Measurements from ENCODE around the gene CUBN. TPM values are rescaled to one million over a fixed set of nuclear protein-coding genes. Genes with fewer than 3 reads are reported as not detected.
A peak's percentile ranks its signal among the peaks of the same experiment; 100 is the strongest.

The CUBN gene
- total RNA-seq, 1 experiment from 2014 or later: 0.46 TPM

DNA sequence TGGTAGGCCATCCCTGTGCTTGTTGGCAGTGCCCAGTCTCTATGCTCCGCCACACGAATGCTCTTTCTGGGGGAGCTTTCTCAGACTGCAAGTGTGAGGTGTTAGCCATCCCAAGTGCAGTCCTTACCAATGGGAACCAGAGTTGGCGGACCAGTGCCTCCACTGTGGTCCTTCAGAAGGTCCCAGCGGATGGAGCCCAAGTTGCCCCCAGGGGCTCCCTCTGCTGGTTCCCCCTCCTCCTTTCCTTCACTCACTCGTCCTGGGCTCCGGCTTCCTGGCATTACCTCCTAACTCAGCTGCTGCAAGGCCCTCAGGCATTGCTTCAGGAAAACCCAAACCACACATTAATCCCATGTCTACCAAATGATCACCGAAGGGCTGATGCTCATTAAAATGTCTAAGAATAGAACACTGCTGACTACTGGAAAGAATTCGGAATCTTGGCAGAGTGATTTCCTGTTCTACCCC, 139.8 kb downstream of the CUBN start:
- H3K27me3 Mint-ChIP-seq (ENCODE audit: low read depth): no peaks in the 10 kb centered on the region
- H3K9me3 Mint-ChIP-seq: peaks cover 3% of the 10 kb centered on the region
- peaks cover 28% of the 10 kb centered on the region for H3K4me1 Mint-ChIP-seq
- H3K4me3 Mint-ChIP-seq: no peak overlapping the region
- peak; percentile 54 for DNase-seq (ENCODE audit: low spot score)
- TF ChIP-seq FOXP1 (CRISPR knock-in tag; IDR thresholded peaks at IDR 0.05; ENCODE audit: borderline replicate concordance): no peak
- TF ChIP-seq, protein P1, sequence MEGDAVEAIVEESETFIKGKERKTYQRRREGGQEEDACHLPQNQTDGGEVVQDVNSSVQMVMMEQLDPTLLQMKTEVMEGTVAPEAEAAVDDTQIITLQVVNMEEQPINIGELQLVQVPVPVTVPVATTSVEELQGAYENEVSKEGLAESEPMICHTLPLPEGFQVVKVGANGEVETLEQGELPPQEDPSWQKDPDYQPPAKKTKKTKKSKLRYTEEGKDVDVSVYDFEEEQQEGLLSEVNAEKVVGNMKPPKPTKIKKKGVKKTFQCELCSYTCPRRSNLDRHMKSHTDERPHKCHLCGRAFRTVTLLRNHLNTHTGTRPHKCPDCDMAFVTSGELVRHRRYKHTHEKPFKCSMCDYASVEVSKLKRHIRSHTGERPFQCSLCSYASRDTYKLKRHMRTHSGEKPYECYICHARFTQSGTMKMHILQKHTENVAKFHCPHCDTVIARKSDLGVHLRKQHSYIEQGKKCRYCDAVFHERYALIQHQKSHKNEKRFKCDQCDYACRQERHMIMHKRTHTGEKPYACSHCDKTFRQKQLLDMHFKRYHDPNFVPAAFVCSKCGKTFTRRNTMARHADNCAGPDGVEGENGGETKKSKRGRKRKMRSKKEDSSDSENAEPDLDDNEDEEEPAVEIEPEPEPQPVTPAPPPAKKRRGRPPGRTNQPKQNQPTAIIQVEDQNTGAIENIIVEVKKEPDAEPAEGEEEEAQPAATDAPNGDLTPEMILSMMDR (IDR thresholded peaks at IDR 0.05): 0 out of 2 replicates have a peak, but pooled peaks have one; percentile 14
- ChIA-PET POLR2A (no interaction called here), CTCF (interaction anchor here (0.6 to 1.9 kb wide), 3 partner anchors 10 to 145 kb away, joined by 3 to 5 read pairs (median 3); no protein-coding TSS in a partner anchor)
- peak; percentile 91 for ATAC-seq
- H3K36me3 Mint-ChIP-seq: no peaks in the 10 kb centered on the region
- no peak overlapping the region for H3K27ac Mint-ChIP-seq

DNA sequence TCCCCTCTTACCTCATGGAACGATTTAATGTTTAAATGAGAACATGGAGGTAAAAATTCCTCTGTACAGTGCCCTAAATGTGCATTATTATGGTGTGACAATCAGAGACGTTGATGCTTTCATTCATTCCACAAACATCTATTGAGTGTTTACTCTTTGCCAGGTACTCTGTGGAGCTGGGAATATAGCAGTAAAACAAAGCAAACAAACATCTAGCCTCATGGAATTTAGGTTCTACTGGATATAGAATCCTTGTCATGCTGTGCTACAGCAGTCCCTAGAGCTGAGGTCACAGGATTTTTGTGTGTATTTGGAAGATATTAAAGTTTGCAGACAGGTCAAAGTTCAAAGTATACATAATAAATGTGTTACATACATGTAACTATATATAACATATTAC, 140.7 kb downstream of the CUBN start:
- Mint-ChIP-seq H3K4me1 (peaks cover 23% of the 10 kb centered on the region), H3K36me3 (no peaks in the 10 kb centered on the region), H3K27ac (no peak overlapping the region), H3K27me3 (ENCODE audit: low read depth) (no peaks in the 10 kb centered on the region), H3K4me3 (no peak overlapping the region), H3K9me3 (peaks cover 3% of the 10 kb centered on the region)
- CTCF ChIA-PET: interaction anchor here (1.9 kb wide), 1 partner anchor 144 kb away, joined by 5 read pairs; no protein-coding TSS in a partner anchor
- no peak for DNase-seq (ENCODE audit: low spot score)
- POLR2A ChIA-PET: no interaction called here
- ATAC-seq: no peak
- TF ChIP-seq, protein P2, sequence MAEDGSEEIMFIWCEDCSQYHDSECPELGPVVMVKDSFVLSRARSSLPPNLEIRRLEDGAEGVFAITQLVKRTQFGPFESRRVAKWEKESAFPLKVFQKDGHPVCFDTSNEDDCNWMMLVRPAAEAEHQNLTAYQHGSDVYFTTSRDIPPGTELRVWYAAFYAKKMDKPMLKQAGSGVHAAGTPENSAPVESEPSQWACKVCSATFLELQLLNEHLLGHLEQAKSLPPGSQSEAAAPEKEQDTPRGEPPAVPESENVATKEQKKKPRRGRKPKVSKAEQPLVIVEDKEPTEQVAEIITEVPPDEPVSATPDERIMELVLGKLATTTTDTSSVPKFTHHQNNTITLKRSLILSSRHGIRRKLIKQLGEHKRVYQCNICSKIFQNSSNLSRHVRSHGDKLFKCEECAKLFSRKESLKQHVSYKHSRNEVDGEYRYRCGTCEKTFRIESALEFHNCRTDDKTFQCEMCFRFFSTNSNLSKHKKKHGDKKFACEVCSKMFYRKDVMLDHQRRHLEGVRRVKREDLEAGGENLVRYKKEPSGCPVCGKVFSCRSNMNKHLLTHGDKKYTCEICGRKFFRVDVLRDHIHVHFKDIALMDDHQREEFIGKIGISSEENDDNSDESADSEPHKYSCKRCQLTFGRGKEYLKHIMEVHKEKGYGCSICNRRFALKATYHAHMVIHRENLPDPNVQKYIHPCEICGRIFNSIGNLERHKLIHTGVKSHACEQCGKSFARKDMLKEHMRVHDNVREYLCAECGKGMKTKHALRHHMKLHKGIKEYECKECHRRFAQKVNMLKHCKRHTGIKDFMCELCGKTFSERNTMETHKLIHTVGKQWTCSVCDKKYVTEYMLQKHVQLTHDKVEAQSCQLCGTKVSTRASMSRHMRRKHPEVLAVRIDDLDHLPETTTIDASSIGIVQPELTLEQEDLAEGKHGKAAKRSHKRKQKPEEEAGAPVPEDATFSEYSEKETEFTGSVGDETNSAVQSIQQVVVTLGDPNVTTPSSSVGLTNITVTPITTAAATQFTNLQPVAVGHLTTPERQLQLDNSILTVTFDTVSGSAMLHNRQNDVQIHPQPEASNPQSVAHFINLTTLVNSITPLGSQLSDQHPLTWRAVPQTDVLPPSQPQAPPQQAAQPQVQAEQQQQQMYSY (CRISPR knock-in tag; IDR thresholded peaks at IDR 0.05): no peak
- TF ChIP-seq KAT7 (CRISPR knock-in tag; IDR thresholded peaks at IDR 0.05; ENCODE audit: borderline replicate concordance) (no peak), ZNF423 (CRISPR knock-in tag; IDR thresholded peaks at IDR 0.05) (no peak), ETV6 (CRISPR knock-in tag; IDR thresholded peaks at IDR 0.05) (no peak), TCF7 (CRISPR knock-in tag; IDR thresholded peaks at IDR 0.05; ENCODE audit: low read depth) (no peak), TEAD4 (CRISPR knock-in tag; IDR thresholded peaks at IDR 0.05) (no peak)
- TF ChIP-seq, protein P3, sequence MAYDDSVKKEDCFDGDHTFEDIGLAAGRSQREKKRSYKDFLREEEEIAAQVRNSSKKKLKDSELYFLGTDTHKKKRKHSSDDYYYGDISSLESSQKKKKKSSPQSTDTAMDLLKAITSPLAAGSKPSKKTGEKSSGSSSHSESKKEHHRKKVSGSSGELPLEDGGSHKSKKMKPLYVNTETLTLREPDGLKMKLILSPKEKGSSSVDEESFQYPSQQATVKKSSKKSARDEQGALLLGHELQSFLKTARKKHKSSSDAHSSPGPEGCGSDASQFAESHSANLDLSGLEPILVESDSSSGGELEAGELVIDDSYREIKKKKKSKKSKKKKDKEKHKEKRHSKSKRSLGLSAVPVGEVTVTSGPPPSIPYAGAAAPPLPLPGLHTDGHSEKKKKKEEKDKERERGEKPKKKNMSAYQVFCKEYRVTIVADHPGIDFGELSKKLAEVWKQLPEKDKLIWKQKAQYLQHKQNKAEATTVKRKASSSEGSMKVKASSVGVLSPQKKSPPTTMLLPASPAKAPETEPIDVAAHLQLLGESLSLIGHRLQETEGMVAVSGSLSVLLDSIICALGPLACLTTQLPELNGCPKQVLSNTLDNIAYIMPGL (CRISPR knock-in tag; IDR thresholded peaks at IDR 0.05): no peak
- TF ChIP-seq, protein P4, sequence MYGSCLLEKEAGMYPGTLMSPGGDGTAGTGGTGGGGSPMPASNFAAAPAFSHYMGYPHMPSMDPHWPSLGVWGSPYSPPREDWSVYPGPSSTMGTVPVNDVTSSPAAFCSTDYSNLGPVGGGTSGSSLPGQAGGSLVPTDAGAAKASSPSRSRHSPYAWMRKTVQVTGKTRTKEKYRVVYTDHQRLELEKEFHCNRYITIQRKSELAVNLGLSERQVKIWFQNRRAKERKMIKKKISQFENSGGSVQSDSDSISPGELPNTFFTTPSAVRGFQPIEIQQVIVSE (CRISPR knock-in tag; IDR thresholded peaks at IDR 0.05; ENCODE audit: borderline replicate concordance): no peak
- TF ChIP-seq, protein P5, sequence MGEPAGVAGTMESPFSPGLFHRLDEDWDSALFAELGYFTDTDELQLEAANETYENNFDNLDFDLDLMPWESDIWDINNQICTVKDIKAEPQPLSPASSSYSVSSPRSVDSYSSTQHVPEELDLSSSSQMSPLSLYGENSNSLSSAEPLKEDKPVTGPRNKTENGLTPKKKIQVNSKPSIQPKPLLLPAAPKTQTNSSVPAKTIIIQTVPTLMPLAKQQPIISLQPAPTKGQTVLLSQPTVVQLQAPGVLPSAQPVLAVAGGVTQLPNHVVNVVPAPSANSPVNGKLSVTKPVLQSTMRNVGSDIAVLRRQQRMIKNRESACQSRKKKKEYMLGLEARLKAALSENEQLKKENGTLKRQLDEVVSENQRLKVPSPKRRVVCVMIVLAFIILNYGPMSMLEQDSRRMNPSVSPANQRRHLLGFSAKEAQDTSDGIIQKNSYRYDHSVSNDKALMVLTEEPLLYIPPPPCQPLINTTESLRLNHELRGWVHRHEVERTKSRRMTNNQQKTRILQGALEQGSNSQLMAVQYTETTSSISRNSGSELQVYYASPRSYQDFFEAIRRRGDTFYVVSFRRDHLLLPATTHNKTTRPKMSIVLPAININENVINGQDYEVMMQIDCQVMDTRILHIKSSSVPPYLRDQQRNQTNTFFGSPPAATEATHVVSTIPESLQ (CRISPR knock-in tag; IDR thresholded peaks at IDR 0.05): no peak
- TF ChIP-seq, protein P6, sequence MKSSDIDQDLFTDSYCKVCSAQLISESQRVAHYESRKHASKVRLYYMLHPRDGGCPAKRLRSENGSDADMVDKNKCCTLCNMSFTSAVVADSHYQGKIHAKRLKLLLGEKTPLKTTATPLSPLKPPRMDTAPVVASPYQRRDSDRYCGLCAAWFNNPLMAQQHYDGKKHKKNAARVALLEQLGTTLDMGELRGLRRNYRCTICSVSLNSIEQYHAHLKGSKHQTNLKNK (CRISPR knock-in tag; IDR thresholded peaks at IDR 0.05): no peak

All from WTC11 (cell line).